HepG2 (cell line): ENCODE measurements around the gene SLC16A6. TPM values are rescaled to one million over a fixed set of nuclear protein-coding genes. Genes with fewer than 3 reads are reported as not detected.

Experiments used
- ETV5 ChIP-seq: IDR thresholded peaks from 2 replicates; pipeline ENCODE4 v1.6.1; 2018; ENCODE audit warnings: missing biosample characterization, missing genetic modification reagents, inconsistent platforms, borderline replicate concordance
- NR2F6 ChIP-seq, 2 experiments: IDR thresholded peaks; 2 replicates each; pipeline ENCODE4 v1.6.1; 2016; ENCODE audit warnings: antibody characterized with exemption in 1 of 2, mild to moderate bottlenecking in 1 of 2
- RBAK ChIP-seq: sonication (generic); formaldehyde crosslinking; IDR thresholded peaks from 2 replicates; pipeline ENCODE4 v1.5.1; 2020; ENCODE audit warnings: mild to moderate bottlenecking, missing genetic modification reagents
- RXRB ChIP-seq: IDR thresholded peaks from 2 replicates; pipeline ENCODE4 v1.6.1; 2016; ENCODE audit warnings: borderline replicate concordance, missing genetic modification reagents, missing compliant biosample characterization
- SALL1 ChIP-seq: sonication (generic); formaldehyde crosslinking; IDR thresholded peaks from 2 replicates; pipeline ENCODE4 v1.8.0; 2022; ENCODE audit warnings: mild to moderate bottlenecking, missing genetic modification reagents
- SMAD1 ChIP-seq: sonication (generic); formaldehyde crosslinking; IDR thresholded peaks from 2 replicates; pipeline ENCODE4 v1.4.0; 2020; ENCODE audit warnings: missing genetic modification reagents, low read depth, mild to moderate bottlenecking, borderline replicate concordance
- SNRNP70 ChIP-seq: fragments of 200-400 bp; formaldehyde crosslinking; IDR thresholded peaks from 2 replicates; pipeline ENCODE4 v1.6.1; 2017; ENCODE audit warnings: mild to moderate bottlenecking, low read depth, low read length, moderate library complexity
- SOX5 ChIP-seq: IDR thresholded peaks from 2 replicates; pipeline ENCODE4 v1.6.1; 2016; ENCODE audit warnings: borderline replicate concordance
- WIZ ChIP-seq: sonication (generic); formaldehyde crosslinking; IDR thresholded peaks from 2 replicates; pipeline ENCODE4 v1.5.1; 2020; ENCODE audit warnings: mild to moderate bottlenecking, missing genetic modification reagents
- ZBTB7B ChIP-seq: sonication (generic); formaldehyde crosslinking; IDR thresholded peaks from 2 replicates; pipeline ENCODE4 v1.4.0; 2020; ENCODE audit warnings: missing genetic modification reagents
- ZBTB8A ChIP-seq: sonication (generic); formaldehyde crosslinking; IDR thresholded peaks from 2 replicates; pipeline ENCODE4 v1.4.0; 2020; ENCODE audit warnings: mild to moderate bottlenecking, low read depth, missing genetic modification reagents, borderline replicate concordance
- ZNF138 ChIP-seq: sonication (generic); formaldehyde crosslinking; IDR thresholded peaks from 2 replicates; pipeline ENCODE4 v1.5.0; 2020; ENCODE audit warnings: mild to moderate bottlenecking, low read depth, missing genetic modification reagents
- ZNF350 ChIP-seq: sonication (generic); formaldehyde crosslinking; IDR thresholded peaks from 2 replicates; pipeline ENCODE4 v1.4.0; 2020; ENCODE audit warnings: mild to moderate bottlenecking, low read depth, missing genetic modification reagents, borderline replicate concordance
- ZNF431 ChIP-seq: sonication (generic); formaldehyde crosslinking; IDR thresholded peaks from 2 replicates; pipeline ENCODE4 v1.9.0; 2022; ENCODE audit warnings: missing genetic modification reagents, low read depth, mild to moderate bottlenecking, borderline replicate concordance
- ZNF615 ChIP-seq: sonication (generic); formaldehyde crosslinking; IDR thresholded peaks from 2 replicates; pipeline ENCODE4 v1.5.0; 2020; ENCODE audit warnings: mild to moderate bottlenecking, missing genetic modification reagents, borderline replicate concordance
- ZNF672 ChIP-seq: sonication (generic); formaldehyde crosslinking; IDR thresholded peaks from 2 replicates; pipeline ENCODE4 v1.8.1; 2022; ENCODE audit warnings: missing genetic modification reagents
- ZNF713 ChIP-seq: sonication (generic); formaldehyde crosslinking; IDR thresholded peaks from 2 replicates; pipeline ENCODE4 v1.4.0; 2020; ENCODE audit warnings: mild to moderate bottlenecking, missing genetic modification reagents
- ZSCAN29 ChIP-seq: sonication (generic); formaldehyde crosslinking; conservative IDR thresholded peaks from 2 replicates; pipeline ENCODE4 v1.4.0; 2020; ENCODE audit warnings: mild to moderate bottlenecking, missing genetic modification reagents
- polyA plus RNA-seq, 8 experiments: library from polyadenylated mRNA; depleted of rRNA in 3 of 8; stranded (reverse) in 7 of 8; unstranded in 1 of 8; fragments of >200 nt; fragmentation: Illumina TruSeq in 4 of 8; extraction: Trizol in 4 of 8; gene quantifications; 2 replicates each; pipeline versions ENCODE4 v1.2.1 to v1.2.3, GENCODE V29; 2011 to 2016; ENCODE audit warnings: low read depth in 4 of 8, missing spikeins in 1 of 8, mixed read lengths in 1 of 8; ENCODE audit not compliant: insufficient read depth in 1 of 8
- total RNA-seq, 5 experiments: library from RNA; depleted of rRNA; stranded (reverse); fragments of >200 nt; fragmentation: Illumina TruSeq; extraction: Trizol; gene quantifications; 2 replicates each; pipeline ENCODE4 v1.2.3, GENCODE V29; 2016; ENCODE audit warnings: low read depth in 1 of 5
- TF ChIP-seq, protein P1 (sequence below): sonication (generic); formaldehyde crosslinking; IDR thresholded peaks from 2 replicates; pipeline ENCODE4 v1.5.1; 2020; ENCODE audit warnings: mild to moderate bottlenecking, missing genetic modification reagents, borderline replicate concordance
- TF ChIP-seq, protein P2 (sequence below), 2 experiments: sonication (generic) in 1 of 2; formaldehyde crosslinking in 1 of 2; IDR thresholded peaks; 2 replicates each; pipeline versions ENCODE4 v1.4.0 to v1.6.1; 2016 to 2020; ENCODE audit warnings: borderline replicate concordance in 1 of 2, low read depth in 1 of 2, mild to moderate bottlenecking in 1 of 2, missing genetic modification reagents in 1 of 2
- TF ChIP-seq, protein P3 (sequence below): IDR thresholded peaks from 2 replicates; pipeline ENCODE4 v1.6.1; 2016

Gene SLC16A6
- total and polyA plus RNA-seq, 2 of the 13 experiments (the other 11 are each of a cell fraction or from before 2014, with no cell fraction given), result 1.1 to 44.7 TPM

DNA sequence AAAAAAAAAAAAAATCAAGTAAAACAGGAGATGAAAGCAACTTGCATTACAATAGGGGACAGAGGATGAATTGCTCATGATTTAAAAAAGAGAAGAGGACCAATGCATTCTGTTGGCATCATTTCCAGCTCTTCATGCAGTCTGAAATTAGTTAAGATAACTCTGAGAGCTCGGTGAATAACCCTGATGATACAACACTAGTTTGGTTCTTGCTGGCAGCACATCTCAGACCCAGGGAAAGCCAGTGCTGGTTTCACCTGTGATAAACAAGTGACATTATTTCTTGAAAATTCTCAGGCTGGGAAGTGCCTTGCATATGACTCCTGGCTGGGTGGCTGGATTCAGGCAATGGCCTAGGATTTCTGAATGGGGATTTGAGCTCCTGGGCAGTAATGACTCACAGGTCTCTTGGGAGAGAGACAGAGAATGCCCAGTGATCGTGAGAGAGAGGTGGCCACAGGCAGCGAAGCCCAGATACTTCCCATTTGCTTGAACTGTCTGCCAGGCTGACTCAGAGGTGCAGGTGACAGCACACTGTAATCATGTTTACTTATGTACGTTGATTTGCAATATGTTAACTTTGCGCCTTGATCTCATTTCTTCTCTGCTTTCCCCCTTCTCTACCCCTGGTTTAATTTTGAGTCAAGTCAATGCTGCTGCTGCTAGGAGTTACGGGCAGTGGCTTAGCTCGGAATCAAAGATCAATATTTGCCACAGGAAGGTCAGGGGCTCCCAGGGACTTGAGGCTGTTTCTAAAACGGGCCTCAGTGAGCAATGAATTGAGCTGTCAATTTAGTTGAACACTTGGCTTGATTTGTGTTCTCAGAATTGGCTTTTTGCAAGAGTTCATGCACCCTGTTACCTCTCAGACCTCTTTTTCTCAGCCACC is 27.4 kb upstream of the SLC16A6 start (continued):
- peak; percentile 75; the same call in 1 of the 2 replicates for TF ChIP-seq ZBTB7B (CRISPR knock-in tag)
- no peak for TF ChIP-seq ZNF672 (CRISPR knock-in tag)
- peak; percentile 73 for TF ChIP-seq SALL1 (CRISPR knock-in tag)
- TF ChIP-seq, protein P1, sequence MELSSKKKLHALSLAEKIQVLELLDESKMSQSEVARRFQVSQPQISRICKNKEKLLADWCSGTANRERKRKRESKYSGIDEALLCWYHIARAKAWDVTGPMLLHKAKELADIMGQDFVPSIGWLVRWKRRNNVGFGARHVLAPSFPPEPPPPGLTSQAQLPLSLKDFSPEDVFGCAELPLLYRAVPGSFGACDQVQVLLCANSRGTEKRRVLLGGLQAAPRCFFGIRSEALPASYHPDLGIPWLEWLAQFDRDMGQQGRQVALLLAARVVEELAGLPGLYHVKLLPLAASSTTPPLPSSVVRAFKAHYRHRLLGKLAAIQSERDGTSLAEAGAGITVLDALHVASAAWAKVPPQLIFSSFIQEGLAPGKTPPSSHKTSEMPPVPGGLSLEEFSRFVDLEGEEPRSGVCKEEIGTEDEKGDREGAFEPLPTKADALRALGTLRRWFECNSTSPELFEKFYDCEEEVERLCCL (CRISPR knock-in tag), result no peak
- TF ChIP-seq SOX5 (CRISPR knock-in tag), result peak; percentile 74; the same call in 1 of the 2 replicates
- TF ChIP-seq ZBTB8A (CRISPR knock-in tag), result 0 out of 2 replicates have a peak, but pooled peaks have one; percentile 48
- TF ChIP-seq SMAD1 (CRISPR knock-in tag), result no peak
- TF ChIP-seq ZNF615 (CRISPR knock-in tag), result 0 out of 2 replicates have a peak, but pooled peaks have one; percentile 21
- TF ChIP-seq RBAK (CRISPR knock-in tag), result no peak
- peak; percentile 80; the same call in 1 of the 2 replicates for TF ChIP-seq ZNF350
- peak; percentile 96 for TF ChIP-seq NR2F6 (IDR thresholded peaks at IDR 0.05)
- TF ChIP-seq NR2F6 (CRISPR knock-in tag; IDR thresholded peaks at IDR 0.05), result peak; percentile 95
- TF ChIP-seq SNRNP70, result no peak
- TF ChIP-seq ZSCAN29 (CRISPR knock-in tag), result peak; percentile 72; the same call in 1 of the 2 replicates
- TF ChIP-seq ETV5 (CRISPR knock-in tag), result peak; percentile 85
- peak; percentile 86 for TF ChIP-seq RXRB (CRISPR knock-in tag)
- TF ChIP-seq, protein P2, sequence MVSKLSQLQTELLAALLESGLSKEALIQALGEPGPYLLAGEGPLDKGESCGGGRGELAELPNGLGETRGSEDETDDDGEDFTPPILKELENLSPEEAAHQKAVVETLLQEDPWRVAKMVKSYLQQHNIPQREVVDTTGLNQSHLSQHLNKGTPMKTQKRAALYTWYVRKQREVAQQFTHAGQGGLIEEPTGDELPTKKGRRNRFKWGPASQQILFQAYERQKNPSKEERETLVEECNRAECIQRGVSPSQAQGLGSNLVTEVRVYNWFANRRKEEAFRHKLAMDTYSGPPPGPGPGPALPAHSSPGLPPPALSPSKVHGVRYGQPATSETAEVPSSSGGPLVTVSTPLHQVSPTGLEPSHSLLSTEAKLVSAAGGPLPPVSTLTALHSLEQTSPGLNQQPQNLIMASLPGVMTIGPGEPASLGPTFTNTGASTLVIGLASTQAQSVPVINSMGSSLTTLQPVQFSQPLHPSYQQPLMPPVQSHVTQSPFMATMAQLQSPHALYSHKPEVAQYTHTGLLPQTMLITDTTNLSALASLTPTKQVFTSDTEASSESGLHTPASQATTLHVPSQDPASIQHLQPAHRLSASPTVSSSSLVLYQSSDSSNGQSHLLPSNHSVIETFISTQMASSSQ (IDR thresholded peaks at IDR 0.05; ENCODE audit: low read depth), result 0 out of 2 replicates have a peak, but pooled peaks have one; percentile 31
- TF ChIP-seq, protein P2 (CRISPR knock-in tag; IDR thresholded peaks at IDR 0.05; ENCODE audit: borderline replicate concordance), result peak; percentile 68; the same call in 1 of the 2 replicates
- TF ChIP-seq ZNF431, result no peak
- TF ChIP-seq ZNF138 (CRISPR knock-in tag), result no peak
- no peak for TF ChIP-seq WIZ (CRISPR knock-in tag)
- TF ChIP-seq ZNF713, result no peak
- TF ChIP-seq, protein P3, sequence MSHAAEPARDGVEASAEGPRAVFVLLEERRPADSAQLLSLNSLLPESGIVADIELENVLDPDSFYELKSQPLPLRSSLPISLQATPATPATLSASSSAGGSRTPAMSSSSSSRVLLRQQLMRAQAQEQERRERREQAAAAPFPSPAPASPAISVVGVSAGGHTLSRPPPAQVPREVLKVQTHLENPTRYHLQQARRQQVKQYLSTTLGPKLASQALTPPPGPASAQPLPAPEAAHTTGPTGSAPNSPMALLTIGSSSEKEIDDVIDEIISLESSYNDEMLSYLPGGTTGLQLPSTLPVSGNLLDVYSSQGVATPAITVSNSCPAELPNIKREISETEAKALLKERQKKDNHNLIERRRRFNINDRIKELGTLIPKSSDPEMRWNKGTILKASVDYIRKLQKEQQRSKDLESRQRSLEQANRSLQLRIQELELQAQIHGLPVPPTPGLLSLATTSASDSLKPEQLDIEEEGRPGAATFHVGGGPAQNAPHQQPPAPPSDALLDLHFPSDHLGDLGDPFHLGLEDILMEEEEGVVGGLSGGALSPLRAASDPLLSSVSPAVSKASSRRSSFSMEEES (CRISPR knock-in tag), result peak; percentile 77
